ENCODE results near the gene B3GNT7. TPM values are rescaled to one million over a fixed set of nuclear protein-coding genes. Genes with fewer than 3 reads are reported as not detected.

The B3GNT7 gene
- total RNA-seq, 1 experiment from 2014 or later = 6.1 TPM

DNA sequence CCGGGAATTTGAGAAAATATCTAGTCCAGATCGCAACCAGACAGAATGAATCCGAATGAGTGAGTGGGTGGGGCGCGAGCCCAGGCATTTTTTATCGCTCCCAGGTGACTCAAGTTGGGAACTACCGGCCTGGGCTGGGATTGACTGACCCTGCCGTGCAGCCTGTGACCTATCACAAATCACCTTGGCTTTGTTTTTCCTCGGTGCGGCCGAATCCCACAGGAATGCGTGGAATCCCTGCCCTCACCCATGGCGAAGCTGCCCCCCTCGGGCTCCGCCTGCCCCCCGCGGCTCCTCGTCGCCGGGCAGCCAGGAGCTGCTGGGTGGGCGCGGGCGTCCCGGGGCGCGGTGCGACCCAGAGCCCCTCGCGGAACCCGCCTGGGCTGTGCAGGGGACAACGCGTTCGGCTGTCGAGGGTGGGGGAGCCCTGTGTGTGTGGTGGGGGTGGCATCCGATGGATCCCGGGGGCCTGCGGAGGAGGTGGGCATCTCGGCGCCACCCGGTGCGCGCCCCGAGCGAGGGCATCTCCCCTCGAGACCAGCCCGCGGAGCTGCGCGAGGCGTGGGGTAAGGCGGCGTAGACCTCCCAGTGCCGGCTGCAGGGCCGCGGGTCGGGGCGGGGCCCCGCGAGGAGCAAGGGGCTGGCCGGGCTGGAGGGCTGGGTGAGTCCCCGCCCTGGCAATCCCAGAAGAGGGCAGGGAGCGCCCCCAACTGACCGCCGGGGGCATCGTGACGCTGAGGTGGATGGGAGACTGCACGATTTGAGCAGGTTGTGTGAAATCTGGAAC, 16.5 kb downstream of the B3GNT7 start:
- peak overlapping the region; percentile 88 for H3K4me2 ChIP-seq (ENCODE audit: low read length)
- no peaks in the 10 kb centered on the region for H3K9me2 ChIP-seq (ENCODE audit: insufficient read depth)
- H2AFZ ChIP-seq (ENCODE audit: low read depth, low read length, poor library complexity, severe bottlenecking) = peak overlapping the region; percentile 19
- ATAC-seq (peak; percentile 96), DNase-seq (ENCODE audit: low read depth, low spot score) (peak; percentile 31)
- H3K27me3 ChIP-seq (ENCODE audit: insufficient read depth, low read length) = no peaks in the 10 kb centered on the region
- no peaks in the 10 kb centered on the region for H3K79me2 ChIP-seq (ENCODE audit: insufficient read depth, low read length)
- H3K27ac ChIP-seq (ENCODE audit: low read depth, low read length) = peak overlapping the region; percentile 45; the same call in 1 of the 2 replicates
- intact Hi-C loops (cut with micrococcal nuclease) = loop anchor here (1.0 to 5.0 kb wide), 3 partner anchors 115 to 308 kb away; no protein-coding TSS in a partner anchor
- H3K4me1 ChIP-seq (ENCODE audit: control insufficient read depth in 1 of 2, insufficient read depth in 2 of 2, low read length in 2 of 2) = peaks cover 0 to 13% of the 10 kb centered on the region in 2 experiments; a peak in 1 of 4 replicates
- no peak for TF ChIP-seq SP1 (IDR thresholded peaks at IDR 0.05; ENCODE audit: low read depth)
- TF ChIP-seq, protein P1, sequence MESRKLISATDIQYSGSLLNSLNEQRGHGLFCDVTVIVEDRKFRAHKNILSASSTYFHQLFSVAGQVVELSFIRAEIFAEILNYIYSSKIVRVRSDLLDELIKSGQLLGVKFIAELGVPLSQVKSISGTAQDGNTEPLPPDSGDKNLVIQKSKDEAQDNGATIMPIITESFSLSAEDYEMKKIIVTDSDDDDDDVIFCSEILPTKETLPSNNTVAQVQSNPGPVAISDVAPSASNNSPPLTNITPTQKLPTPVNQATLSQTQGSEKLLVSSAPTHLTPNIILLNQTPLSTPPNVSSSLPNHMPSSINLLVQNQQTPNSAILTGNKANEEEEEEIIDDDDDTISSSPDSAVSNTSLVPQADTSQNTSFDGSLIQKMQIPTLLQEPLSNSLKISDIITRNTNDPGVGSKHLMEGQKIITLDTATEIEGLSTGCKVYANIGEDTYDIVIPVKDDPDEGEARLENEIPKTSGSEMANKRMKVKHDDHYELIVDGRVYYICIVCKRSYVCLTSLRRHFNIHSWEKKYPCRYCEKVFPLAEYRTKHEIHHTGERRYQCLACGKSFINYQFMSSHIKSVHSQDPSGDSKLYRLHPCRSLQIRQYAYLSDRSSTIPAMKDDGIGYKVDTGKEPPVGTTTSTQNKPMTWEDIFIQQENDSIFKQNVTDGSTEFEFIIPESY (IDR thresholded peaks at IDR 0.05; ENCODE audit: extremely low read depth, insufficient replicate concordance, low read length) = no peak
- TF ChIP-seq, protein P2, sequence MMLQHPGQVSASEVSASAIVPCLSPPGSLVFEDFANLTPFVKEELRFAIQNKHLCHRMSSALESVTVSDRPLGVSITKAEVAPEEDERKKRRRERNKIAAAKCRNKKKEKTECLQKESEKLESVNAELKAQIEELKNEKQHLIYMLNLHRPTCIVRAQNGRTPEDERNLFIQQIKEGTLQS (IDR thresholded peaks at IDR 0.05) = no peak
- TF ChIP-seq SRF (IDR thresholded peaks at IDR 0.05; ENCODE audit: low read depth) = no peak
- TF ChIP-seq EZH2phosphoT487 (IDR thresholded peaks at IDR 0.05; ENCODE audit: borderline replicate concordance) = no peak
- no peak for TF ChIP-seq SIN3A (IDR thresholded peaks at IDR 0.05; ENCODE audit: low read depth)
- TF ChIP-seq EZH2 (IDR thresholded peaks at IDR 0.05) = no peak
- no peak for TF ChIP-seq ELF1 (IDR thresholded peaks at IDR 0.05; ENCODE audit: borderline replicate concordance, low read depth)
- no peak for TF ChIP-seq ZFX (IDR thresholded peaks at IDR 0.05)
- TF ChIP-seq CEBPB (IDR thresholded peaks at IDR 0.05; ENCODE audit: low read depth) = no peak
- no peak for TF ChIP-seq CBX3 (IDR thresholded peaks at IDR 0.05; ENCODE audit: low read depth)
- peak; percentile 85 for TF ChIP-seq RAD21 (IDR thresholded peaks at IDR 0.05; ENCODE audit: low read depth)
- peak; percentile 25; the same call in 1 of the 2 replicates for TF ChIP-seq EGR1 (IDR thresholded peaks at IDR 0.05; ENCODE audit: low read depth)
- no peak for TF ChIP-seq POLR2AphosphoS5 (IDR thresholded peaks at IDR 0.05; ENCODE audit: low read depth, low read length)
- TF ChIP-seq, protein P3, sequence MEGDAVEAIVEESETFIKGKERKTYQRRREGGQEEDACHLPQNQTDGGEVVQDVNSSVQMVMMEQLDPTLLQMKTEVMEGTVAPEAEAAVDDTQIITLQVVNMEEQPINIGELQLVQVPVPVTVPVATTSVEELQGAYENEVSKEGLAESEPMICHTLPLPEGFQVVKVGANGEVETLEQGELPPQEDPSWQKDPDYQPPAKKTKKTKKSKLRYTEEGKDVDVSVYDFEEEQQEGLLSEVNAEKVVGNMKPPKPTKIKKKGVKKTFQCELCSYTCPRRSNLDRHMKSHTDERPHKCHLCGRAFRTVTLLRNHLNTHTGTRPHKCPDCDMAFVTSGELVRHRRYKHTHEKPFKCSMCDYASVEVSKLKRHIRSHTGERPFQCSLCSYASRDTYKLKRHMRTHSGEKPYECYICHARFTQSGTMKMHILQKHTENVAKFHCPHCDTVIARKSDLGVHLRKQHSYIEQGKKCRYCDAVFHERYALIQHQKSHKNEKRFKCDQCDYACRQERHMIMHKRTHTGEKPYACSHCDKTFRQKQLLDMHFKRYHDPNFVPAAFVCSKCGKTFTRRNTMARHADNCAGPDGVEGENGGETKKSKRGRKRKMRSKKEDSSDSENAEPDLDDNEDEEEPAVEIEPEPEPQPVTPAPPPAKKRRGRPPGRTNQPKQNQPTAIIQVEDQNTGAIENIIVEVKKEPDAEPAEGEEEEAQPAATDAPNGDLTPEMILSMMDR (IDR thresholded peaks at IDR 0.05 in 2 of 3, conservative IDR thresholded peaks at IDR 0.05 in 1 of 3; ENCODE audit: borderline replicate concordance in 1 of 3, insufficient read depth in 1 of 3, low read depth in 2 of 3, low read length in 2 of 3) = peak; percentile 63 to 76 (median 72); a peak in 5 of 6 replicates
- TF ChIP-seq, protein P4, sequence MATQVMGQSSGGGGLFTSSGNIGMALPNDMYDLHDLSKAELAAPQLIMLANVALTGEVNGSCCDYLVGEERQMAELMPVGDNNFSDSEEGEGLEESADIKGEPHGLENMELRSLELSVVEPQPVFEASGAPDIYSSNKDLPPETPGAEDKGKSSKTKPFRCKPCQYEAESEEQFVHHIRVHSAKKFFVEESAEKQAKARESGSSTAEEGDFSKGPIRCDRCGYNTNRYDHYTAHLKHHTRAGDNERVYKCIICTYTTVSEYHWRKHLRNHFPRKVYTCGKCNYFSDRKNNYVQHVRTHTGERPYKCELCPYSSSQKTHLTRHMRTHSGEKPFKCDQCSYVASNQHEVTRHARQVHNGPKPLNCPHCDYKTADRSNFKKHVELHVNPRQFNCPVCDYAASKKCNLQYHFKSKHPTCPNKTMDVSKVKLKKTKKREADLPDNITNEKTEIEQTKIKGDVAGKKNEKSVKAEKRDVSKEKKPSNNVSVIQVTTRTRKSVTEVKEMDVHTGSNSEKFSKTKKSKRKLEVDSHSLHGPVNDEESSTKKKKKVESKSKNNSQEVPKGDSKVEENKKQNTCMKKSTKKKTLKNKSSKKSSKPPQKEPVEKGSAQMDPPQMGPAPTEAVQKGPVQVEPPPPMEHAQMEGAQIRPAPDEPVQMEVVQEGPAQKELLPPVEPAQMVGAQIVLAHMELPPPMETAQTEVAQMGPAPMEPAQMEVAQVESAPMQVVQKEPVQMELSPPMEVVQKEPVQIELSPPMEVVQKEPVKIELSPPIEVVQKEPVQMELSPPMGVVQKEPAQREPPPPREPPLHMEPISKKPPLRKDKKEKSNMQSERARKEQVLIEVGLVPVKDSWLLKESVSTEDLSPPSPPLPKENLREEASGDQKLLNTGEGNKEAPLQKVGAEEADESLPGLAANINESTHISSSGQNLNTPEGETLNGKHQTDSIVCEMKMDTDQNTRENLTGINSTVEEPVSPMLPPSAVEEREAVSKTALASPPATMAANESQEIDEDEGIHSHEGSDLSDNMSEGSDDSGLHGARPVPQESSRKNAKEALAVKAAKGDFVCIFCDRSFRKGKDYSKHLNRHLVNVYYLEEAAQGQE (IDR thresholded peaks at IDR 0.05; ENCODE audit: low read depth) = no peak
- peak overlapping the region; percentile 39 to 59 for H3K4me3 ChIP-seq (replicated peaks in 1 of 2; ENCODE audit: low read depth in 1 of 2, low read length in 2 of 2)
- ChIA-PET POLR2A (no interaction called here), RAD21 (ENCODE audit: low non-redundant PET in 1 of 2, low total read pairs in 2 of 2, uncharacterized antibody in 2 of 2, unreplicated experiment in 2 of 2) (no interaction called here), CTCF (interaction anchor here (1.0 to 1.4 kb wide), 3 partner anchors 164 to 412 kb away, joined by 3 to 4 read pairs (median 3); no protein-coding TSS in a partner anchor)
- H3K9ac ChIP-seq (ENCODE audit: low read length) = peak overlapping the region; percentile 62
- BruUV-seq (replicated peaks) = no TSS peak
- no peaks in the 10 kb centered on the region for H3K36me3 ChIP-seq (ENCODE audit: control insufficient read depth in 1 of 2, insufficient read depth in 2 of 2, low read length in 2 of 2)
- H4K20me1 ChIP-seq (ENCODE audit: insufficient read depth) = no peaks in the 10 kb centered on the region
- H3K9me3 ChIP-seq (ENCODE audit: control insufficient read depth in 1 of 2, insufficient read depth in 1 of 2, low read depth in 1 of 2, low read length in 2 of 2) = peaks cover 6 to 14% of the 10 kb centered on the region in 2 experiments; a peak in 2 of 4 replicates
